ENCODE measurements around the gene COPB2.

DNA sequence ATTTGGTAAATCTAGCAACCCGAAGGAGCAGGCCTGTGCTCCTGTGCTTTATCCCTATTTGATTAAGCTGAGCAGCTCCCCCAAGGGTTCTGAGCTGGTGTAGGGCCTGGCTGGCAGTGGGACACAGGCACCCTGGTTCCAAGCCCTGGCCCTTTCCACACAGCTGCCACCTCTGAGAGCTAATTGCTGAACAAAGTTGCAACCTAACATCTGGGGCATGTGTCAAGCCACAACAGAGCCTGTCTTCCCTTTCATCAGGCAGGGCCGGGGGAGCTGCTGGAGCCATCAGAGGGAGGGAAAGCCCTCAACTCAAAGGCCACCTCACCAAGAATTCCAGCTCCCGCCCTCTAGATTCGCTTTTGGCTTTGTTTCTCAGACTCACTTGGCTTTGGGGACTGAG, 62.7 kb downstream of the COPB2 start:
- TF ChIP-seq POLR2A (IDR thresholded peaks at IDR 0.05) = no peak
- TF ChIP-seq, protein P1, sequence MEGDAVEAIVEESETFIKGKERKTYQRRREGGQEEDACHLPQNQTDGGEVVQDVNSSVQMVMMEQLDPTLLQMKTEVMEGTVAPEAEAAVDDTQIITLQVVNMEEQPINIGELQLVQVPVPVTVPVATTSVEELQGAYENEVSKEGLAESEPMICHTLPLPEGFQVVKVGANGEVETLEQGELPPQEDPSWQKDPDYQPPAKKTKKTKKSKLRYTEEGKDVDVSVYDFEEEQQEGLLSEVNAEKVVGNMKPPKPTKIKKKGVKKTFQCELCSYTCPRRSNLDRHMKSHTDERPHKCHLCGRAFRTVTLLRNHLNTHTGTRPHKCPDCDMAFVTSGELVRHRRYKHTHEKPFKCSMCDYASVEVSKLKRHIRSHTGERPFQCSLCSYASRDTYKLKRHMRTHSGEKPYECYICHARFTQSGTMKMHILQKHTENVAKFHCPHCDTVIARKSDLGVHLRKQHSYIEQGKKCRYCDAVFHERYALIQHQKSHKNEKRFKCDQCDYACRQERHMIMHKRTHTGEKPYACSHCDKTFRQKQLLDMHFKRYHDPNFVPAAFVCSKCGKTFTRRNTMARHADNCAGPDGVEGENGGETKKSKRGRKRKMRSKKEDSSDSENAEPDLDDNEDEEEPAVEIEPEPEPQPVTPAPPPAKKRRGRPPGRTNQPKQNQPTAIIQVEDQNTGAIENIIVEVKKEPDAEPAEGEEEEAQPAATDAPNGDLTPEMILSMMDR (IDR thresholded peaks at IDR 0.05) = no peak
